IPS DF 6.9 (cell line): ENCODE results near the gene MED7.
"Not testable (repeated sequence)": the region's sequence is repeated elsewhere in the genome, so short reads cannot be mapped to it uniquely, and the experiment has no call there.

Experiments used
- DNase-seq: peaks from one replicate; pipeline ENCODE4 v3.0.0-alpha.2; 2013; ENCODE audit warnings: low read depth, low spot score
- H3K27ac ChIP-seq: one replicate; pipeline ENCODE4 v1.5.1; 2013; ENCODE audit warnings: low read length, control low read depth
- H3K27me3 ChIP-seq: 2 replicates; pipeline ENCODE4 v1.6.1; 2013; ENCODE audit warnings: mild to moderate bottlenecking, low read length; ENCODE audit not compliant: control insufficient read depth, insufficient read depth
- H3K36me3 ChIP-seq: 2 replicates; pipeline ENCODE4 v1.6.1; 2013; ENCODE audit warnings: low read length; ENCODE audit not compliant: control insufficient read depth, insufficient read depth
- H3K4me1 ChIP-seq: 2 replicates; pipeline ENCODE4 v1.6.1; 2013; ENCODE audit warnings: low read length; ENCODE audit not compliant: control insufficient read depth, insufficient read depth
- H3K4me3 ChIP-seq: 2 replicates; pipeline ENCODE4 v1.5.1; 2013; ENCODE audit warnings: mild to moderate bottlenecking, low read length
- H3K9me3 ChIP-seq: 2 replicates; pipeline ENCODE4 v1.6.1; 2013; ENCODE audit warnings: low read length, inconsistent platforms; ENCODE audit not compliant: control insufficient read depth, insufficient read depth
- WGBS: extraction: QIAGEN DNeasy Blood & Tissue Kit; methylation state at CpG from one replicate; pipeline ENCODE4 v1.1.7; 2013; ENCODE audit warnings: mixed read lengths, missing lambda C conversion rate; ENCODE audit not compliant: insufficient read length, insufficient coverage; 5-methylcytosine and 5-hydroxymethylcytosine counted together

MED7 gene, protein sequence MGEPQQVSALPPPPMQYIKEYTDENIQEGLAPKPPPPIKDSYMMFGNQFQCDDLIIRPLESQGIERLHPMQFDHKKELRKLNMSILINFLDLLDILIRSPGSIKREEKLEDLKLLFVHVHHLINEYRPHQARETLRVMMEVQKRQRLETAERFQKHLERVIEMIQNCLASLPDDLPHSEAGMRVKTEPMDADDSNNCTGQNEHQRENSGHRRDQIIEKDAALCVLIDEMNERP

DNA sequence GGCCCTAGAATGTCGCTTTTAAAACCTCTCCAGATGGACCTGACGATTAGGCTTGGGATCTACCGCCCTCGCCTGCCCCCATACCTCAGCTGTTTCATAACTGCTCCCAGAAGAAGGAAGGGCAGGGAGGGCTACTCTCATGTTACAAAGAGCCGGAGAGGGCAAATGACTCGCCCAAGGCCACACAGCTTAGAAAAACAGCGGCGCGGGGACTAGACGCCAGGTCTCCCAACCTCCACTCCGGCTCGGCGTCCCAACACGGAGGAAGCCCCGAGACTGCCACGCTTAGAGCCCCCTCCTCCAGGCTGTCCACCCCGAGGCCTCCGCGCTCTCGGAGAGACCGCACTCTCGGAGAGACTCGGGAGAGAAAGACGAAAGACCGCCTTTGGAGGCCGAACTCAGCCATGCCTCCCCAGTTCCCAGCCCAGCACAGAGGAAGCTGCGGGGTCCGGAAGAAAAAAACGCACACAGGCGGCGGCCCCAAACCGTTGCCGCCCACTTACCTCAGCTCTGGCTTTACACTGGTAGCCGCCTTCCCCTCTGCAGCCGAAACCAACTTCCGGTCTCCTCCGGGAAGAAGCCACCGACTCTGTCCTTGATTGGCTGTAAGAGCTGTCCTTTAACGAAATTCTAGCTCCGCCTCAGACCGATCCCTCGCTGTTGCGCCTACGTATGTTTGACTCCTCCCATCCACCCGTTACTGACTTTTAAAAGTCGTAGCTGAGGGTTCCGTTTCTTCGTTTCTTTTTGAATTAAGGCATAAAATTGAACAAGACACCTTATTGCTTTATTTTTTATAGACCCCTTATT, at the start of gene MED7:
Gene MED7 (minus strand): TSS at position 549 of the 810 bp plus-strand sequence. CDS start 3,434 bp downstream, outside the sequence.
- H3K36me3 ChIP-seq, result no peaks in the 10 kb centered on the region
- peak; percentile 98 for DNase-seq
- WGBS, result no CpG with 5 or more reads among the region's 48 CpGs
- H3K9me3 ChIP-seq, result no peaks in the 10 kb centered on the region
- H3K4me3 ChIP-seq, result peak within 1 kb of the TSS; percentile 94
- no peak within 1 kb of the TSS for H3K27ac ChIP-seq
- H3K4me1 ChIP-seq, result no peaks in the 10 kb centered on the region
- no peaks in the 10 kb centered on the region for H3K27me3 ChIP-seq

DNA sequence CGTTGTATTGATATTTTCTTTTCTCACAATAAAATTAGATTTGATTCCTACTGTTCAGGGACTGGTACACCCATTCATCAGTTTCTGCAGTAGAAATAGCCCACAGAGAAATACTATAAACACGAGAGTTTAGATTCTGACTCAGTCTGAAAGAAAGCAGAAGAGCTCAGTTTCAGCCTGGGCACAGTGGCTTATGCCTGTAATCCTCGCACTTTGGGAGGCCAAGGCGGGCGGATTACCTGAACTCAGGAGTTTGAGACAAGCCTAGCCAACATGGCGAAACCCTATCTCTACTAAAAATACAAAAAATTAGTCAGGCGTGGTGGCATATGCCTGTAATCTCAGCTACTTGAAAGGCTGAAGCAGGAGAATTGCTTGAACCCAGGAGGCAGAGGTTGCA, 46.6 kb upstream of the MED7 start:
- Histone ChIP-seq H3K9me3 (no peaks in the 10 kb centered on the region), H3K4me3 (no peak overlapping the region), H3K36me3 (no peaks in the 10 kb centered on the region), H3K27ac (no peak overlapping the region), H3K27me3 (peaks cover 3% of the 10 kb centered on the region; the same call in 1 of the 2 replicates), H3K4me1 (no peaks in the 10 kb centered on the region)
- no peak for DNase-seq
- WGBS, result no CpG with 5 or more reads among the region's 7 CpGs

DNA sequence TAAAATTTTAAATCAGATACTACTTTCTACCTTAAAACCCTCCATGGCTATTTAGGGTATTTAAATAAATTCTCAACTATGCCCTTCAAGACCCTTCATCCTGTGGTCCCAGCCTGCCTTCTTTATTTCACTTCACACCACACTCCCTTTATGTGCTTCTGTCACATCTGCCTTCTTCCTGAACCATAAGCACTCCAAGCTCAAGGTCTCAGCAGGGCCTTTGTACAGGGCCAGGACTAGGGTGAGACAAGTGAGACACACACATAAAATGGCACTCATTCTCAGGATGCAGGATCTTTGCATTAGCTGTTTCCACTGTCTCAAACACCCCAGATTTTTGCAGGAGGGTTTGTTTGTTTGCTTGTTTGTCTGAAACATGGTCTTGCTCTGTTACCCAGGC, 45.6 kb upstream of the MED7 start:
- H3K27me3 ChIP-seq, result peaks cover 3% of the 10 kb centered on the region; the same call in 1 of the 2 replicates
- no peak overlapping the region for H3K27ac ChIP-seq
- no peak overlapping the region for H3K4me3 ChIP-seq
- no peak for DNase-seq
- no peaks in the 10 kb centered on the region for H3K36me3 ChIP-seq
- no peaks in the 10 kb centered on the region for H3K4me1 ChIP-seq
- no peaks in the 10 kb centered on the region for H3K9me3 ChIP-seq

DNA sequence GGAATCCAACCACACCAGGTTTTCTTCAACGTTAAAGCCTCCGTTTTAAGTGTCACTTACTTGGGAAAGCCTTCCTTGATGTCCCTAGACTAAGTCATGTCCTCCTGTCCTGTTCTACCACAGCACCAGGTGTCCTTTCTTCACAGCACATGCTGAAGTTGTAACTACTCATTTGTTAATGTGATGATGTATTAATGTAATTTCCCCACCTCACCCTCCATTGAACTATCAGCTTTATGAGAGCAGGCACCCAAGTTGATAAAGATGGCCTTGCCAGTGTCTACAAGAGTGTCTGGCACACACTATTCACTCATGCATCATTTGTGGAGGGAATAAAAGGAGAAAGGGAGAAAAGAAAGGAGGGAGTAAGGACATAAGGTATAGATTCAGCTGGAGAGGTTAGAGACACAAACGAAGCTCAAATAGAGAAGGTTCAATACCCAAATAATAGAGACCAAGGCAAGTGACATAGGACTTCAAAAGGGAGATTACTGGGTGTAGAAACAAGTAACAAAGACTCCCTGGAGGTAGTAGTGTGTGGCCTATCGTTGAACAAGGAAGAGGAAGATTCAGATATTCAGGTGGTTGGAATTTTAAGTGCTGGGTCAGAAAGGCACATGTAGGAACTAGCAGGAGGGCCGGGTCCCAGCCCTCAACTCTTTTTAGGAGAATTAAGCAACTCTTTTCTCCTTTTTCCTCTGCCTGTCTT, 44.5 kb upstream of the MED7 start:
- Histone ChIP-seq H3K27ac (no peak overlapping the region), H3K4me3 (no peak overlapping the region), H3K9me3 (no peaks in the 10 kb centered on the region), H3K4me1 (no peaks in the 10 kb centered on the region), H3K36me3 (no peaks in the 10 kb centered on the region), H3K27me3 (peaks cover 3% of the 10 kb centered on the region; the same call in 1 of the 2 replicates)
- no peak for DNase-seq
- WGBS, result no CpG with 5 or more reads among the region's 5 CpGs

DNA sequence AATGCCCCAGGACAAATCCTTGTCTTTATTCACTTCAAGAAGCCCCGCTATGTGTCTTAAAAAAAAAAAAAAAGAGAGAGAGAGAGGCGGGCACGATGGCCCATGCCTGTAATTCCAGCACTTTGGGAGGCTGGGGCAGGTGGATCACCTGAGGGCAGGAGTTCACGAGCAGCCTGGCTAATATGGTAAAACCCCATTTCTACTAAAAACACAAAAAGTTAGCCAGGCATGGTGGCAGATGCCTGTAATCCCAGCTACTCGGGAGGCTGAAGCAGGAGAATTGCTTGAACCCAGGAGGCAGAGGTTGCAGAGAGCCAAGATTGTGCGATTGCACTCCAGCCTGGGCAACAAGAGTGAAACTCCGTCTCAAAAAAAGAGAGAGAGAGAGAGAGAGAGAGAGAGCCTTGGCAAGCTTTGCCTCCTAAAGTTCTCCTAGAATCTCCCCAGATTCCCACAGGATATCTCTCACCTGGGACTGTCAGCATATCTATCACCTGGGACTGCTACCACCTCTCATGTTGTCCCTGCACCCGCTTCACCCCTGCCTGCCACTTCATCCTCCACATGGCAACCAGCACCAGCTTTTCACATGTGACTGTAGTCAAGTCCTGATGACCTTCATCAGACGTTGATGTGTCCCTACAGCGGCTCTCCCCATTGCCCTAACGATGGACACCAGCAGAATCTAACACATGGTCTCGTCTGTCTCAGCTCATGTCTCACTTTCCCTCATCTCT, 43.8 kb upstream of the MED7 start:
- Histone ChIP-seq H3K27me3 (peaks cover 3% of the 10 kb centered on the region; the same call in 1 of the 2 replicates), H3K9me3 (no peaks in the 10 kb centered on the region), H3K4me1 (no peaks in the 10 kb centered on the region), H3K27ac (no peak overlapping the region), H3K36me3 (no peaks in the 10 kb centered on the region), H3K4me3 (no peak overlapping the region)
- no CpG with 5 or more reads among the region's 12 CpGs for WGBS
- no peak for DNase-seq

DNA sequence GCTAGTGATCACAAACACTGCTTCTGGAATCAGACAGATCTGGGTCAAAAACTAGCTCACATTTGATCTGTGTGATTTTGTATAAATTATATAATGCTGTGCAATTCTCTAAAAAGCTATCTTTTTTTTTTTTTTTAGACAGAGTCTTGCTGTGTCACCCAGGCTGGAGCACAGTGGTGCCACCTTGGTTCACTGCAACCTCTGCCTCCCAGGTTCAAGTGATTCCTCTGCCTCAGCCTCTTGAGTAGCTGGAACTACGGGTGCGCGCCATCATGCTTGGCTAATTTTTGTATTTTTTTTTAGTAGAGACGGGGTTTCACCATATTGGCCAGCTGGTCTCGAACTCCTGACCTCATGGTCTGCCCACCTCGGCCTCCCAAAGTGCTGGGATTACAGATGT, 42.5 kb upstream of the MED7 start:
- not testable (repeated sequence) for H3K4me1 ChIP-seq, H3K27ac ChIP-seq, H3K9me3 ChIP-seq, H3K27me3 ChIP-seq, DNase-seq, H3K36me3 ChIP-seq, H3K4me3 ChIP-seq
- no CpG with 5 or more reads among the region's 6 CpGs for WGBS

DNA sequence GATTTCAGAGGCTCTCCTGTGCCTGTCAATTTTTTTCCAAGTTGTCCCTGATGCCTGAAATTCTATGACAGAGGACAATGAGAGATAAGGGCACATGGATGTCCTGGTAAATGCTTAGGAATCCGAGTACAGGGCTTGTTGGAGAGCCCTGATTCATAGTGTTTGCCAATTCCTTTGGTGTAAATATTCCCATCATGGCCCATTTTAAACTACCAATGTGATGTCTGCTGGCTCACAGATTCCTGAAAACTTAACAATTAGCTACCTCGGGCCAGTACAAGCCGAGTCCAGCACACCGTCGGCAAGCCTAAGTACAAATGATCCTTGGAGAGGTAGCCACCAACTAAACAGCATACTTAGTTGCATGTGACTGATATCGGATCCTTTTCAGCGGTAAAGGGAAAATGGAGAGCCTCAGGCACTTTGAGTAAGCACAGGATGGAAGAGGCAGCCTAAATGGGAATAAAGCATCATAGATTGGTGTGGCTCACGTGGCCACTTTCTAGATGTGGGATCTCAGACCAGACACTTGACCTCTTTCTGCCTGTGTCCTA, 41.5 kb upstream of the MED7 start:
- no peaks in the 10 kb centered on the region for H3K4me1 ChIP-seq
- H3K27me3 ChIP-seq, result peaks cover 3% of the 10 kb centered on the region; the same call in 1 of the 2 replicates
- no peak overlapping the region for H3K27ac ChIP-seq
- H3K36me3 ChIP-seq, result no peaks in the 10 kb centered on the region
- DNase-seq, result no peak
- WGBS, result no CpG with 5 or more reads among the region's 8 CpGs
- H3K4me3 ChIP-seq, result no peak overlapping the region
- H3K9me3 ChIP-seq, result no peaks in the 10 kb centered on the region

DNA sequence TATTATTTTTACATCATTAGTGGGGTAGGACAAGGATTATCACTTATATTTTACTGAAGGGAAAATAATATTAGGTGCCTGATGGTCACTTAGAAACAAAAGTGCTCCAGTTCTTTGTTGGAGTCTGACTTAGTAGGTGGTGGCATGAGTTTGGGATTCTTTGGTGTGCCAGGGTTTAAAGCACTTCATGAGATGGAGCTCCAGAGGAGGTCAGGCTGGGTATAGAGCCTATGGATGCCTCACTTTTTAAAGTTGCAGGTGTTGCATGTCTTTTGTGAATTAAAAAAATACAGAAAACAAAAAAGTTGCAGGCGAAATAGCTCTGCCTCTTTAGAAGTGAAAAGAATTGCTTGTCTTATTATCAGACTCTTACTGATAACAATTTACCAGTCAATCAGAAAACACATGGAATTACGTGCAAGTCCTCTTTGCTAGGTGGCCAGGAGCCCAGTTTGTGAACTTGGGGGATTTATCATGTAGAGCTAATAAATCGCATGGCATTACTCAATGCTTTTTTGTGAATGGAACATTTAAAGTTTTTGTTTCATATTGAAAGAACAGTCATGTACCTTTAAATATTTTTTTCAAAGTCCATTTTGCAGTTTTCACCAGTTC, 39.6 kb upstream of the MED7 start:
- Histone ChIP-seq H3K4me3 (no peak overlapping the region), H3K27ac (no peak overlapping the region), H3K36me3 (no peaks in the 10 kb centered on the region), H3K9me3 (no peaks in the 10 kb centered on the region), H3K27me3 (peaks cover 2% of the 10 kb centered on the region; the same call in 1 of the 2 replicates), H3K4me1 (no peaks in the 10 kb centered on the region)
- no peak for DNase-seq
- no CpG with 5 or more reads among the region's 3 CpGs for WGBS

DNA sequence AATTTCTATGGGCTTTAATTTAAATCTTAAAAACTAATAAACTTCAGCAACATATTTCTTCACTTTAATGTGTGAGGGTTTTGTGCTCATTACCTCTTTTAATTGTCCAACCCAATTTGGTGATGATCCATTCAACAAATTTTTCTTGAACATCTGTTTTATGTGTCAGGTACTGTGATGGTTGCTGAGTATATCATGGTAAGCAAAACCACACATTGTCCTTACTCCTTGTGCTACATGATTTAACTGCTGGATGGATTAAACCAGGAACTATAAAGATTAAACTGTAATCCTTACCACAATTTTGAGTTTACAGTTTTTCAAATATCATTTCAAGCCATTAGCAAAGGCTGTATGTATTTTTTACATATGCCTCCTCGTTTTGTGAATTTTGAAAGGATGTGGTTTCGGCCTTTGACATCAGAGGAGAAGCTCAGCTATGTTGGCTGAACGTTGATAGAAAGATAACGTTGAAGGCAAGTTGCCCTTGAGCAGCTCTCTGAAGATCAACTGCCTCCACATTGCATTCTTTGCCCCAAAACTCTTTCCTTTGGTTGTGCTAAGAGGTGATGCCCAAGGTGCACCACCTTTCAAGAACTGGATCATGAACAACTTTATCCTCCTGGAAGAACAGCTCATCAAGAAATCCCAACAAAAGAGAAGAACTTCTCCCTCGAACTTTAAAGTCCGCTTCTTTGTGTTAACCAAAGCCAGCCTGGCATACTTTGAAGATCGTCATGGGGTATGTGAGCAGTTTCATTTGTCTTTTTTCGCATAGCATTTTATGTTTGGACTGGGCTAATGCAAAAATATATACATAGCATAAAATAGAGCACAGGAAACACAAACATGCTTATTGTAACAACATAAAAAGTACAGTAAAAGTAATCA, 38.0 kb upstream of the MED7 start, which contains the start of gene ITK:
Gene ITK (plus strand): TSS at position 467 of the 891 bp plus-strand sequence. CDS start 138 bp downstream, at position 605.
- H3K36me3 ChIP-seq, result no peaks in the 10 kb centered on the region
- no peaks in the 10 kb centered on the region for H3K4me1 ChIP-seq
- no peak within 1 kb of the TSS for H3K4me3 ChIP-seq
- WGBS, result no CpG with 5 or more reads among the region's 8 CpGs
- H3K9me3 ChIP-seq, result no peaks in the 10 kb centered on the region
- DNase-seq, result no peak
- H3K27me3 ChIP-seq, result no peaks in the 10 kb centered on the region
- no peak within 1 kb of the TSS for H3K27ac ChIP-seq
